ENCODE measurements around the gene WDR6.

WDR6 gene

GRCh38 chr3:49028298-49028672 is 21.1 kb downstream of the WDR6 start:
- no peak for DNase-seq

GRCh38 chr3:49028673-49029562 is 21.7 kb downstream of the WDR6 start, which contains the start of gene IMPDH2:
TSS of gene IMPDH2 (minus strand) at chr3:49029398. CDS start at chr3:49029350, 48 bp downstream.
- peak; percentile 92 for DNase-seq

- DNase-seq = no peak
Measured at GRCh38 chr3:49029563-49029884, 22.3 kb downstream of the WDR6 start.

- no peak for DNase-seq
Measured at GRCh38 chr3:49030321-49030720, 23.1 kb downstream of the WDR6 start.

GRCh38 chr3:49032646-49033304 is 25.6 kb downstream of the WDR6 start:
- DNase-seq = no peak

- DNase-seq = no peak
Measured at GRCh38 chr3:49034650-49035049, 27.5 kb downstream of the WDR6 start.

- no peak for DNase-seq
Measured at GRCh38 chr3:49035281-49035680, 28.1 kb downstream of the WDR6 start.

GRCh38 chr3:49053543-49053942 is 46.4 kb downstream of the WDR6 start:
- no peak for DNase-seq

GRCh38 chr3:49054344-49054862 is 47.2 kb downstream of the WDR6 start:
- no peak for DNase-seq

GRCh38 chr3:49057268-49057667 is 50.1 kb downstream of the WDR6 start:
- no peak for DNase-seq

- DNase-seq = no peak
Measured at GRCh38 chr3:49058011-49058410, 50.8 kb downstream of the WDR6 start.

All from fibroblast of skin of abdomen (primary cell).